ENCODE data around the gene CABCOCO1. TPM values are rescaled to one million over a fixed set of nuclear protein-coding genes. Genes with fewer than 3 reads are reported as not detected.

CABCOCO1 gene
- total RNA-seq, 1 donor, result 2.2 TPM

- Histone ChIP-seq H3K27me3 (ENCODE audit: insufficient read depth, low read length) (no peaks in the 10 kb centered on the region), H3K27ac (ENCODE audit: low read depth, low read length) (no peak overlapping the region), H3K9me3 (ENCODE audit: low read depth, low read length) (no peaks in the 10 kb centered on the region), H3K4me1 (ENCODE audit: insufficient read depth, low read length) (peaks cover 24% of the 10 kb centered on the region), H3K79me2 (ENCODE audit: insufficient read depth, low read length) (no peaks in the 10 kb centered on the region), H3K4me3 (ENCODE audit: insufficient read depth, low read length) (no peak overlapping the region), H4K20me1 (ENCODE audit: insufficient read depth, low read length) (no peaks in the 10 kb centered on the region), H2AFZ (ENCODE audit: low read length) (no peak overlapping the region), H3K36me3 (ENCODE audit: insufficient read depth, low read length) (no peaks in the 10 kb centered on the region), H3K4me2 (ENCODE audit: insufficient read depth, low read length) (no peak overlapping the region)
- TF ChIP-seq, protein P1, sequence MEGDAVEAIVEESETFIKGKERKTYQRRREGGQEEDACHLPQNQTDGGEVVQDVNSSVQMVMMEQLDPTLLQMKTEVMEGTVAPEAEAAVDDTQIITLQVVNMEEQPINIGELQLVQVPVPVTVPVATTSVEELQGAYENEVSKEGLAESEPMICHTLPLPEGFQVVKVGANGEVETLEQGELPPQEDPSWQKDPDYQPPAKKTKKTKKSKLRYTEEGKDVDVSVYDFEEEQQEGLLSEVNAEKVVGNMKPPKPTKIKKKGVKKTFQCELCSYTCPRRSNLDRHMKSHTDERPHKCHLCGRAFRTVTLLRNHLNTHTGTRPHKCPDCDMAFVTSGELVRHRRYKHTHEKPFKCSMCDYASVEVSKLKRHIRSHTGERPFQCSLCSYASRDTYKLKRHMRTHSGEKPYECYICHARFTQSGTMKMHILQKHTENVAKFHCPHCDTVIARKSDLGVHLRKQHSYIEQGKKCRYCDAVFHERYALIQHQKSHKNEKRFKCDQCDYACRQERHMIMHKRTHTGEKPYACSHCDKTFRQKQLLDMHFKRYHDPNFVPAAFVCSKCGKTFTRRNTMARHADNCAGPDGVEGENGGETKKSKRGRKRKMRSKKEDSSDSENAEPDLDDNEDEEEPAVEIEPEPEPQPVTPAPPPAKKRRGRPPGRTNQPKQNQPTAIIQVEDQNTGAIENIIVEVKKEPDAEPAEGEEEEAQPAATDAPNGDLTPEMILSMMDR (IDR thresholded peaks at IDR 0.05; ENCODE audit: extremely low read depth, low read depth, low read length), result no peak
- DNase-seq (ENCODE audit: insufficient read length, low spot score, missing footprints), result no peak
These were observed 21.9 kb upstream of the CABCOCO1 start for GRCh38 chr10:61640856-61641255.

DNA sequence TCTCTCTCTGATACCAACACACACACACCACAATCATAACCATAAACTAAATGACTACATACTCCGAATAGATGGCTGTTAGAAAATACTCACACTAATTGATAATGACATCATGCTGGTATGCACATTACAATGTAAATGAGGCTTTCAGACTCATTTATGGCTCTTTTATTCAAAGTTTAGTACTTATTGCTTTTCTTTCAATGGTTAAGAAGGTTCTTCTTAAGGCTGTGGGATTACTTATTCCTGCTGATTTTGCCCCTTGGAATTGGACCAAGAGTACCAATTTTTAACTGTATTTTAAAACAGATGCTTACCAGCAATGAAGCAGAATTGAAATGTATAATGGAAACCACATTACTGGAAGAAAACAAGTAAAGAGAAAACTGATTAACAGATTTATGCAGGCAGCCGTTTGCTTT is 20.6 kb upstream of the CABCOCO1 start:
- Histone ChIP-seq H3K36me3 (ENCODE audit: insufficient read depth, low read length) (no peaks in the 10 kb centered on the region), H3K9me3 (ENCODE audit: low read depth, low read length) (no peaks in the 10 kb centered on the region), H3K27ac (ENCODE audit: low read depth, low read length) (no peak overlapping the region), H3K27me3 (ENCODE audit: insufficient read depth, low read length) (no peaks in the 10 kb centered on the region), H3K4me3 (ENCODE audit: insufficient read depth, low read length) (no peak overlapping the region), H4K20me1 (ENCODE audit: insufficient read depth, low read length) (no peaks in the 10 kb centered on the region), H3K4me2 (ENCODE audit: insufficient read depth, low read length) (peak overlapping the region; percentile 35), H3K4me1 (ENCODE audit: insufficient read depth, low read length) (peaks cover 18% of the 10 kb centered on the region), H3K79me2 (ENCODE audit: insufficient read depth, low read length) (no peaks in the 10 kb centered on the region), H2AFZ (ENCODE audit: low read length) (no peak overlapping the region)
- DNase-seq (ENCODE audit: insufficient read length, low spot score, missing footprints), result no peak
- TF ChIP-seq, protein P1 (IDR thresholded peaks at IDR 0.05; ENCODE audit: extremely low read depth, low read depth, low read length), result no peak

DNA sequence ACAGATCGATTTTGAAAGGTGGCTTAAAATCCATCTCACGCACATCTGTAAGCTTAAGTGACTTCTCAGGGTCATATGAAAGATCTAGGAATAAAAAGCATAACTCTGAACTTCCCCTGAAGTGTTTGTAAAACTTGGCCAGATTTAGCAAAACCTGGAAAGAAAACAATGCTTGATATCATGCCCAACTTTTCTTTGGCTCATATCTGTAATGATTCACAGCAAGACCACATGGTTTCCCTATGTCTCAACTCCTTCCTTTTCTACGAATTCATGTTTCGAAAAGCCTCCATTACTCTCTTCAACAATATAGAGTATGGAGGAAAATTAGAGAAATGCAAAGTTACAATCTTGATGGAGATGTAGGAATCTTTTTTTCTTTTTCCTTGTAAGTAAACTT is 20.1 kb upstream of the CABCOCO1 start:
- peak; percentile 26 for DNase-seq (ENCODE audit: insufficient read length, low spot score, missing footprints)
- Histone ChIP-seq H4K20me1 (ENCODE audit: insufficient read depth, low read length) (no peaks in the 10 kb centered on the region), H3K9me3 (ENCODE audit: low read depth, low read length) (no peaks in the 10 kb centered on the region), H2AFZ (ENCODE audit: low read length) (no peak overlapping the region), H3K36me3 (ENCODE audit: insufficient read depth, low read length) (no peaks in the 10 kb centered on the region), H3K4me1 (ENCODE audit: insufficient read depth, low read length) (peaks cover 18% of the 10 kb centered on the region), H3K79me2 (ENCODE audit: insufficient read depth, low read length) (no peaks in the 10 kb centered on the region), H3K27ac (ENCODE audit: low read depth, low read length) (peak overlapping the region; percentile 73), H3K4me3 (ENCODE audit: insufficient read depth, low read length) (no peak overlapping the region), H3K4me2 (ENCODE audit: insufficient read depth, low read length) (peak overlapping the region; percentile 35), H3K27me3 (ENCODE audit: insufficient read depth, low read length) (no peaks in the 10 kb centered on the region)
- TF ChIP-seq, protein P1 (IDR thresholded peaks at IDR 0.05; ENCODE audit: extremely low read depth, low read depth, low read length), result no peak

GRCh38 chr10:61643316-61643751 is 19.4 kb upstream of the CABCOCO1 start:
- Histone ChIP-seq H3K4me2 (ENCODE audit: insufficient read depth, low read length) (peak overlapping the region; percentile 35), H2AFZ (ENCODE audit: low read length) (no peak overlapping the region), H3K9me3 (ENCODE audit: low read depth, low read length) (no peaks in the 10 kb centered on the region), H3K27ac (ENCODE audit: low read depth, low read length) (peak overlapping the region; percentile 73), H3K4me3 (ENCODE audit: insufficient read depth, low read length) (no peak overlapping the region), H3K4me1 (ENCODE audit: insufficient read depth, low read length) (peaks cover 18% of the 10 kb centered on the region), H3K36me3 (ENCODE audit: insufficient read depth, low read length) (no peaks in the 10 kb centered on the region), H3K27me3 (ENCODE audit: insufficient read depth, low read length) (no peaks in the 10 kb centered on the region), H4K20me1 (ENCODE audit: insufficient read depth, low read length) (no peaks in the 10 kb centered on the region), H3K79me2 (ENCODE audit: insufficient read depth, low read length) (no peaks in the 10 kb centered on the region)
- TF ChIP-seq, protein P1 (IDR thresholded peaks at IDR 0.05; ENCODE audit: extremely low read depth, low read depth, low read length), result no peak
- DNase-seq (ENCODE audit: insufficient read length, low spot score, missing footprints), result peak; percentile 15
